MM.1S (cell line): ENCODE results near the gene RBM17.
"Not testable (repeated sequence)": the region's sequence is repeated elsewhere in the genome, so short reads cannot be mapped to it uniquely, and the experiment has no call there.

ENCODE experiments used
- DNase-seq: peaks from one replicate; pipeline ENCODE4 v3.0.0-alpha.2; 2015
- H2AFZ ChIP-seq: fragments of 300-600 bp; sonication (generic); 2 replicates; pipeline ENCODE4 v1.6.0; 2016; ENCODE audit warnings: antibody characterized with exemption, low read length
- H3F3A ChIP-seq: fragments of 300-600 bp; sonication (generic); 2 replicates; pipeline ENCODE4 v1.6.1; 2016; ENCODE audit warnings: mild to moderate bottlenecking, antibody characterized with exemption, low read length, moderate library complexity, mixed read lengths; ENCODE audit not compliant: insufficient read depth
- H3K27ac ChIP-seq: fragments of 300-600 bp; sonication (generic); 2 replicates; pipeline ENCODE4 v1.5.1; 2016; ENCODE audit warnings: mild to moderate bottlenecking, low read length
- H3K27me3 ChIP-seq: fragments of 300-600 bp; sonication (generic); replicated peaks from 2 replicates; pipeline ENCODE4 v1.6.0; 2016; ENCODE audit warnings: low read length; ENCODE audit not compliant: insufficient read depth
- H3K36me3 ChIP-seq: fragments of 300-600 bp; sonication (generic); replicated peaks from 2 replicates; pipeline ENCODE4 v1.6.1; 2016; ENCODE audit warnings: mild to moderate bottlenecking, low read length, mixed read lengths; ENCODE audit not compliant: insufficient read depth
- H3K4me1 ChIP-seq: fragments of 300-600 bp; sonication (generic); 2 replicates; pipeline ENCODE4 v1.6.1; 2016; ENCODE audit warnings: low read length, mixed read lengths
- H3K4me2 ChIP-seq: fragments of 300-600 bp; sonication (generic); 2 replicates; pipeline ENCODE4 v1.6.0; 2016; ENCODE audit warnings: low read depth, low read length
- H3K4me3 ChIP-seq: fragments of 300-600 bp; sonication (generic); 2 replicates; pipeline ENCODE4 v1.5.1; 2016; ENCODE audit warnings: low read length, mixed read lengths
- H3K79me2 ChIP-seq: fragments of 300-600 bp; sonication (generic); 2 replicates; pipeline ENCODE4 v1.6.1; 2016; ENCODE audit warnings: mixed run types, low read length, mixed read lengths
- H3K9ac ChIP-seq: fragments of 300-600 bp; sonication (generic); 2 replicates; pipeline ENCODE4 v1.6.1; 2016; ENCODE audit warnings: low read length, mixed read lengths
- H3K9me2 ChIP-seq: fragments of 300-600 bp; sonication (generic); replicated peaks from 2 replicates; pipeline ENCODE4 v1.6.1; 2016; ENCODE audit warnings: mild to moderate bottlenecking, low read length, mixed read lengths; ENCODE audit not compliant: insufficient read depth
- H3K9me3 ChIP-seq: fragments of 300-600 bp; sonication (generic); replicated peaks from 2 replicates; pipeline ENCODE4 v1.6.1; 2016; ENCODE audit warnings: mild to moderate bottlenecking, low read length, mixed read lengths; ENCODE audit not compliant: insufficient read depth
- H4K20me1 ChIP-seq: fragments of 300-600 bp; sonication (generic); 2 replicates; pipeline ENCODE4 v1.6.1; 2016; ENCODE audit warnings: mild to moderate bottlenecking, low read length, moderate library complexity, mixed read lengths; ENCODE audit not compliant: insufficient read depth
- EZH2 ChIP-seq: fragments of 300-600 bp; sonication (generic); optimal IDR thresholded peaks from 2 replicates; pipeline ENCODE3; 2017; ENCODE audit warnings: low read depth, mild to moderate bottlenecking, antibody characterized with exemption, low read length, mixed read lengths
- EZH2phosphoT487 ChIP-seq: fragments of 300-600 bp; sonication (generic); IDR thresholded peaks from 2 replicates; pipeline ENCODE4 v1.6.1; 2018; ENCODE audit warnings: antibody characterized with exemption, low read length
- TF ChIP-seq, protein P1 (sequence below): fragments of 300-600 bp; sonication (generic); IDR thresholded peaks from 2 replicates; pipeline ENCODE4 v1.5.1; 2016; ENCODE audit warnings: antibody characterized with exemption, low read length, mixed read lengths

RBM17 gene

DNA sequence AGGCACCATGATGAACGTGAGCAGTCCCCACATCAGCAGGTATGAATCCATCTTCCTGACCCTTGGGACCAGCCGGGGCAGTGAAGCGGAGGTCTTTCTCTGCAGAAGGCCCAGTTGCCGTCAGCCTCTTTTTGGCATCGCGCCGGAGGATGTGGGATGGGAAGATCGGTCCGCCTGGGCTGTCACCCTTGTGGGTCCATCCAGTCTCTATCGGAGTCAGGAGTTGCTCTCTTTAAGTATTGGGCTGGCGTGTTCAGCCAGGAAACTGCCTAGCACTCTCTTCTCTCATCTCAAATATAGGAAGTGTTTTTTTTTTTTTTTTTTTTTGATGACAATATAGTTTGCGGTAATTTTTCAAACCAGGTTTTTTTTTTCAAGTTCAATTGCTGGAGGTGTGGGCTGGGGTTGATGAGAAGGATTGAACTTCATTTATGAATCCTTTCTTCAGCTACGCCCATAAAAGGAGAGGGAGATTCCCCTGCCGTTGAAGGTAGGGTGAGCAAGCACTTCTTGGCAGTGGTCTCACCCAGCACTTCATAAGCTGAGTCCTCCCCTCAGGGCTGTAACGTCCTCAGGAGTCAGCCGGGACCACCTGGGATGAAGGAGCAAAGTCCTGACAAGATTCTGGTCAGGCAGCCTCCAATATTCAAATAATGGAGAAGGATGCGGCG lies 26.6 kb upstream of the RBM17 start, which contains the start of gene IL2RA:
TSS of gene IL2RA (minus strand) at position 267 of the 671 bp plus-strand sequence. CDS start at position 51, 216 bp downstream.
- Histone ChIP-seq H3K4me3 (no peak within 1 kb of the TSS), H2AFZ (no peak within 1 kb of the TSS), H3K9ac (no peak within 1 kb of the TSS)

DNA sequence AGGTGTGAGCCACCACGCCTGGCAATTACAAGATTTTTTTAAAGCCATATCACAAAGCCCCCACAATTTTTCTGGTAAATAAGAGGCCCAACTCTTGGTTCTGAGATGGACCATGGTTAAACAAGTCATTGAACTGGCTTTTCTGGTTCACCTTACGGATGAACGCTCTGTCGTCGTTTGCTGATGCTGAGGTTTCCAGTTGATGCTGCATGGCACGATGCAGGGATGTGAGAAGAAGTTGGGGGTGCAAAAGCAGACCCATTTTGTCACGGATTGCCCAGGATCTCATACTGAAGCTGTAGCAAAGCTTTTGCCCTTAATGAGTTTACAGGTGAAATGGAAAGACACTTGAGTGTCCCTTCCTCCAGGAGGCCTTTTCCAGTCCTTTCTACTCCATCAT lies 24.7 kb upstream of the RBM17 start:
- peaks cover 7% of the 10 kb centered on the region for H3K4me1 ChIP-seq
- H4K20me1 ChIP-seq, result no peaks in the 10 kb centered on the region
- DNase-seq, result no peak
- H3K9ac ChIP-seq, result no peak overlapping the region
- no peaks in the 10 kb centered on the region for H3K36me3 ChIP-seq
- TF ChIP-seq EZH2 (no peak), EZH2phosphoT487 (no peak)
- TF ChIP-seq, protein P1, sequence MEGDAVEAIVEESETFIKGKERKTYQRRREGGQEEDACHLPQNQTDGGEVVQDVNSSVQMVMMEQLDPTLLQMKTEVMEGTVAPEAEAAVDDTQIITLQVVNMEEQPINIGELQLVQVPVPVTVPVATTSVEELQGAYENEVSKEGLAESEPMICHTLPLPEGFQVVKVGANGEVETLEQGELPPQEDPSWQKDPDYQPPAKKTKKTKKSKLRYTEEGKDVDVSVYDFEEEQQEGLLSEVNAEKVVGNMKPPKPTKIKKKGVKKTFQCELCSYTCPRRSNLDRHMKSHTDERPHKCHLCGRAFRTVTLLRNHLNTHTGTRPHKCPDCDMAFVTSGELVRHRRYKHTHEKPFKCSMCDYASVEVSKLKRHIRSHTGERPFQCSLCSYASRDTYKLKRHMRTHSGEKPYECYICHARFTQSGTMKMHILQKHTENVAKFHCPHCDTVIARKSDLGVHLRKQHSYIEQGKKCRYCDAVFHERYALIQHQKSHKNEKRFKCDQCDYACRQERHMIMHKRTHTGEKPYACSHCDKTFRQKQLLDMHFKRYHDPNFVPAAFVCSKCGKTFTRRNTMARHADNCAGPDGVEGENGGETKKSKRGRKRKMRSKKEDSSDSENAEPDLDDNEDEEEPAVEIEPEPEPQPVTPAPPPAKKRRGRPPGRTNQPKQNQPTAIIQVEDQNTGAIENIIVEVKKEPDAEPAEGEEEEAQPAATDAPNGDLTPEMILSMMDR, result no peak
- H3K9me2 ChIP-seq, result no peaks in the 10 kb centered on the region
- no peaks in the 10 kb centered on the region for H3K79me2 ChIP-seq
- no peaks in the 10 kb centered on the region for H3K9me3 ChIP-seq
- 0 out of 2 replicates have a peak, but pooled peaks cover 5% of the 10 kb centered on the region for H3F3A ChIP-seq
- no peak overlapping the region for H3K4me2 ChIP-seq
- peaks cover 47% of the 10 kb centered on the region for H3K27me3 ChIP-seq
- H2AFZ ChIP-seq, result no peak overlapping the region
- H3K27ac ChIP-seq, result no peak overlapping the region
- H3K4me3 ChIP-seq, result no peak overlapping the region

More for the DNA sequence above, 26.6 kb upstream of the RBM17 start, which contains the start of gene IL2RA:
- Histone ChIP-seq H3K36me3 (no peaks in the 10 kb centered on the region), H3K27ac (no peak within 1 kb of the TSS), H4K20me1 (no peaks in the 10 kb centered on the region), H3K9me3 (no peaks in the 10 kb centered on the region), H3F3A (no peaks in the 10 kb centered on the region), H3K79me2 (no peaks in the 10 kb centered on the region), H3K9me2 (no peaks in the 10 kb centered on the region), H3K4me2 (no peak within 1 kb of the TSS), H3K4me1 (no peaks in the 10 kb centered on the region), H3K27me3 (peaks cover 59% of the 10 kb centered on the region)
- TF ChIP-seq, protein P1, result no peak
- TF ChIP-seq EZH2phosphoT487, result no peak
- TF ChIP-seq EZH2, result no peak
- no peak for DNase-seq

DNA sequence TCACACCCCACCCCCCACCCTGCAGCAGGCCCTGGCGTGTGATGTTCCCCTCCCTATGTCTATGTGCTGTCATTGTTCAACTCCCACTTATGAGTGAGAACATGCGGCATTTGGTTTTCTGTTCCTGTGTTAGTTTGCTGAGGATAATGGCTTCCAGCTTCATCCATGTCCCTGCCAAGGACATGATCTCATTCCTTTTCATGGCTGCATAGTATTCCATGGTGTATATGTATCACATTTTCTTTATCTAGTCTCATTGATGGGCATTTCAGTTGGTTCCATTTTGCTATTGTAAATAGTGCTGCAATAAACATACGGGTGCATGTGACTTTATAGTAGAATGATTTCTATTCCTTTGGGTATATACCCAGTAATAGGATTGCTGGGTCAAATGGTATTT lies 24.1 kb upstream of the RBM17 start:
- H3K9me3 ChIP-seq, H3K36me3 ChIP-seq, DNase-seq, H2AFZ ChIP-seq, H3K27ac ChIP-seq, H4K20me1 ChIP-seq, H3K4me2 ChIP-seq, H3F3A ChIP-seq, H3K9ac ChIP-seq, H3K79me2 ChIP-seq, H3K9me2 ChIP-seq, H3K4me3 ChIP-seq: not testable (repeated sequence)
- Histone ChIP-seq H3K4me1 (peaks cover 13% of the 10 kb centered on the region), H3K27me3 (peaks cover 43% of the 10 kb centered on the region; the same call in 1 of the 2 replicates)

DNA sequence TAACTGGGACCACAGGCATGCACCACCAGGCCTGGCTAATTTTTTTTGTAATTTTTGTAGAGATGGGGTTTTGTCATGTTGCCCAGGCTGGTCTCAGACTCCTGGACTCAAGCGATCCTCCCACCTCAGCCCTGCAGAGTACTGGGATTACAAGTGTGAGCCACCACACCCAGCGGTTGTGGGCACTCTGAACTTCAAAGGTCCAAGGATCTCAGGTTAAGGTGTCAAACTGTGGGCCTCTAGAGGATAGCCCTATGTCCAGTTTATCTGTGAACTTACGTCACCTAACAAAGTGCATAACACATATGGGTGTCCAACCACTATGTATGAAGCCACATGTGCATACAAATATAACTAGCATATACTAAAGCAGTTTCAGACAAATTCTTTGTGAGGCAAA lies 23.4 kb upstream of the RBM17 start:
- Histone ChIP-seq H3K4me3 (no peak overlapping the region), H3K27me3 (peaks cover 38% of the 10 kb centered on the region; the same call in 1 of the 2 replicates), H3K4me1 (peaks cover 13% of the 10 kb centered on the region), H2AFZ (no peak overlapping the region), H3K79me2 (no peaks in the 10 kb centered on the region), H3K27ac (no peak overlapping the region), H3K9me3 (no peaks in the 10 kb centered on the region), H4K20me1 (no peaks in the 10 kb centered on the region), H3K9ac (no peak overlapping the region), H3K36me3 (no peaks in the 10 kb centered on the region), H3F3A (0 out of 2 replicates have a peak, but pooled peaks cover 5% of the 10 kb centered on the region), H3K4me2 (no peak overlapping the region), H3K9me2 (no peaks in the 10 kb centered on the region)
- DNase-seq, result no peak
- TF ChIP-seq EZH2phosphoT487 (no peak), EZH2 (no peak)
- TF ChIP-seq, protein P1, result no peak
